HepG2 (cell line): Measurements from ENCODE around the gene RELB. TPM values are rescaled to one million over a fixed set of nuclear protein-coding genes. Genes with fewer than 3 reads are reported as not detected.

Experiments
- ARNT ChIP-seq: fragments of 450-650 bp; IDR thresholded peaks from 2 replicates; pipeline ENCODE4 v1.6.1; 2017
- ASH2L ChIP-seq: fragments of 300-600, 200-600 bp; sonication (generic); IDR thresholded peaks from 2 replicates; pipeline ENCODE4 v1.7.0; 2017; ENCODE audit warnings: low read depth, mild to moderate bottlenecking, moderate library complexity, mixed read lengths, low read length; ENCODE audit not compliant: insufficient read length
- EP300 ChIP-seq, 3 experiments: sonication (generic) in 1 of 3; formaldehyde crosslinking in 1 of 3; IDR thresholded peaks; 2 replicates each; pipeline versions ENCODE4 v1.5.1 to v1.6.1; 2011 to 2020; ENCODE audit warnings: low read depth in 2 of 3, low read length in 2 of 3, borderline replicate concordance in 1 of 3, improper control_type of control experiment in 1 of 3, mild to moderate bottlenecking in 1 of 3, missing genetic modification reagents in 1 of 3, moderate library complexity in 1 of 3
- GTF3A ChIP-seq: sonication (generic); formaldehyde crosslinking; conservative IDR thresholded peaks from 2 replicates; pipeline ENCODE4 v1.4.0; 2020; ENCODE audit warnings: mild to moderate bottlenecking, missing genetic modification reagents
- MAFG ChIP-seq: sonication (generic); formaldehyde crosslinking; IDR thresholded peaks from 2 replicates; pipeline ENCODE4 v1.5.1; 2020; ENCODE audit warnings: mild to moderate bottlenecking, missing genetic modification reagents
- MED8 ChIP-seq: sonication (generic); formaldehyde crosslinking; IDR thresholded peaks from 2 replicates; pipeline ENCODE4 v1.8.1; 2023; ENCODE audit warnings: mild to moderate bottlenecking, missing genetic modification reagents; ENCODE audit not compliant: insufficient replicate concordance
- NBN ChIP-seq: fragments of 450-650 bp; conservative IDR thresholded peaks from 2 replicates; pipeline ENCODE4 v1.6.1; 2017
- NFE2L1 ChIP-seq: sonication (generic); formaldehyde crosslinking; IDR thresholded peaks from 2 replicates; pipeline ENCODE4 v1.4.0; 2020; ENCODE audit warnings: missing genetic modification reagents, mild to moderate bottlenecking, borderline replicate concordance
- PLRG1 ChIP-seq: fragments of 450-650 bp; conservative IDR thresholded peaks from 2 replicates; pipeline ENCODE4 v1.6.1; 2016
- POGZ ChIP-seq: sonication (generic); formaldehyde crosslinking; IDR thresholded peaks from 2 replicates; pipeline ENCODE4 v1.4.0; 2020; ENCODE audit warnings: mild to moderate bottlenecking, missing genetic modification reagents
- RFX3 ChIP-seq: IDR thresholded peaks from 2 replicates; pipeline ENCODE4 v1.6.1; 2016; ENCODE audit warnings: missing biosample characterization, missing genetic modification reagents
- SATB2 ChIP-seq: sonication (generic); formaldehyde crosslinking; IDR thresholded peaks from 2 replicates; pipeline ENCODE4 v1.5.0; 2020; ENCODE audit warnings: missing genetic modification reagents
- SNAPC5 ChIP-seq: sonication (generic); formaldehyde crosslinking; IDR thresholded peaks from 2 replicates; pipeline ENCODE4 v1.8.1; 2023; ENCODE audit warnings: mild to moderate bottlenecking, missing genetic modification reagents, borderline replicate concordance
- YEATS2 ChIP-seq: sonication (generic); formaldehyde crosslinking; IDR thresholded peaks from 2 replicates; pipeline ENCODE4 v1.4.0; 2020; ENCODE audit warnings: missing genetic modification reagents, borderline replicate concordance
- ZBTB46 ChIP-seq: sonication (generic); formaldehyde crosslinking; IDR thresholded peaks from 2 replicates; pipeline ENCODE4 v1.4.0; 2020; ENCODE audit warnings: mild to moderate bottlenecking, missing genetic modification reagents, borderline replicate concordance
- ZGPAT ChIP-seq: IDR thresholded peaks from 2 replicates; pipeline ENCODE4 v1.6.1; 2016; ENCODE audit warnings: mild to moderate bottlenecking
- ZNF274 ChIP-seq: sonication (generic); formaldehyde crosslinking; IDR thresholded peaks from 2 replicates; pipeline ENCODE4 v1.5.1; 2020; ENCODE audit warnings: mild to moderate bottlenecking, missing genetic modification reagents
- ZNF598 ChIP-seq: sonication (generic); formaldehyde crosslinking; IDR thresholded peaks from 2 replicates; pipeline ENCODE4 v1.5.1; 2020; ENCODE audit warnings: mild to moderate bottlenecking, missing genetic modification reagents, borderline replicate concordance
- ZNF761 ChIP-seq: sonication (generic); formaldehyde crosslinking; conservative IDR thresholded peaks from 2 replicates; pipeline ENCODE4 v1.4.0; 2020; ENCODE audit warnings: mild to moderate bottlenecking, missing genetic modification reagents
- ZNF781 ChIP-seq: sonication (generic); formaldehyde crosslinking; IDR thresholded peaks from 2 replicates; pipeline ENCODE4 v1.5.1; 2020; ENCODE audit warnings: borderline replicate concordance, mild to moderate bottlenecking, missing genetic modification reagents; ENCODE audit errors: not compliant biosample characterization
- polyA plus RNA-seq, 8 experiments: library from polyadenylated mRNA; depleted of rRNA in 3 of 8; stranded (reverse) in 7 of 8; unstranded in 1 of 8; fragments of >200 nt; fragmentation: Illumina TruSeq in 4 of 8; extraction: Trizol in 4 of 8; gene quantifications; 2 replicates each; pipeline versions ENCODE4 v1.2.1 to v1.2.3, GENCODE V29; 2011 to 2016; ENCODE audit warnings: low read depth in 4 of 8, missing spikeins in 1 of 8, mixed read lengths in 1 of 8; ENCODE audit not compliant: insufficient read depth in 1 of 8
- total RNA-seq, 5 experiments: library from RNA; depleted of rRNA; stranded (reverse); fragments of >200 nt; fragmentation: Illumina TruSeq; extraction: Trizol; gene quantifications; 2 replicates each; pipeline ENCODE4 v1.2.3, GENCODE V29; 2016; ENCODE audit warnings: low read depth in 1 of 5
- TF ChIP-seq, protein P1 (sequence below): fragments of 450-650 bp; IDR thresholded peaks from 2 replicates; pipeline ENCODE4 v1.6.1; 2017
- TF ChIP-seq, protein P2 (sequence below): sonication (generic); formaldehyde crosslinking; IDR thresholded peaks from 2 replicates; pipeline ENCODE4 v1.8.0; 2022; ENCODE audit warnings: missing genetic modification reagents, mild to moderate bottlenecking, moderate library complexity, borderline replicate concordance

RELB gene
- total and polyA plus RNA-seq, 2 of the 13 experiments (the other 11 are each of a cell fraction or from before 2014, with no cell fraction given): 1.9 to 3.5 TPM

DNA sequence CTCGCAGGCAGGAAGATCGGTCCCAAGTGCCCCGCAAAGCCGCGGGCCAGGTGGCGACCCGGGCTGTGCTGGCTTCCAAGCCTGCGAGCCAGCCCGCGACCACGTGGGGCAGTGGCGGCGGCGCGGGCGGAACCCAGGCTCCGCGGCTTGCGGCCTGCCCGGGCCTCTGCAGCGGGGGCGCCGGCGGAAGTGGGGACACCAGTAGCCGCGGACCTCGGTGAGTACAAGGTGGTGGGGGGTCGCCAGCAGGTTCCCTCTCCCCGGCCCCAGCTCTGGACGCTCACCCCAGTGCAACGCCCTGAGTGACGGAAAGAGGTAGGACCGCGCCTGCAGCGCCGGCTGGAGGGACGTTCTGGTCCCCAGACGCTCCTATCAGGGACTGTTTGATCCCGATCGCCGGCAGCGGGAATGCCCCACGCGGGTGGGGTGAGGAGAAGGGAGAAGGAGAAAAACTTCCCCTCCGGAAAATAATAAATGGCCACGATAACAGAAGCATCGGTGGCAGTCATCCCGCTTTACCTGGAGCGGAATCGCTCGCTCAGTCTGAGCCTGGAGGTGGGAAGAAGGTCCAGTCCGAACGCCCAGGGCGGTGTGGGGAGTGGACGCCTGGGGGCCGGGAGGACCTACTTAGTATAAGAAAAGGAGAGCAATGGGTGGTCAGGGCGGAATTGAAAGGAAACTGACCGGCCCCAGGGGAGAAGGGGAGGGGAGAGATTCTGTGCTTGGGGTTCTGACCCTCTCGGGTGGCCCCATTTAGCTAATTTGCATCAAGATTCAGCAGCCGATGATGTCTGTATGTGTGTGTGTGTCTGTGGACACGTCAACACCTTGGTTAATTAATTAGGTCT lies 78.0 kb downstream of the RELB start, which contains the start of gene GEMIN7 (continued):
- TF ChIP-seq ZBTB46 (CRISPR knock-in tag) (no peak; the same call in 1 of the 2 replicates), EP300 (IDR thresholded peaks at IDR 0.05; ENCODE audit: low read depth in 2 of 2, low read length in 2 of 2) (peak in 1 of 2 experiments; percentile 55; a peak in 1 of 4 replicates), EP300 (CRISPR knock-in tag; IDR thresholded peaks at IDR 0.05; ENCODE audit: borderline replicate concordance) (peak; percentile 40; the same call in 1 of the 2 replicates), ZNF598 (CRISPR knock-in tag) (0 out of 2 replicates have a peak, but pooled peaks have one; percentile 56), NFE2L1 (no peak), SATB2 (CRISPR knock-in tag) (peak; percentile 97; the same call in 1 of the 2 replicates), ASH2L (peak; percentile 93), ARNT (no peak), ZGPAT (CRISPR knock-in tag) (peak; percentile 89), YEATS2 (CRISPR knock-in tag) (peak; percentile 84), MED8 (CRISPR knock-in tag) (peak; percentile 97), RFX3 (no peak), MAFG (CRISPR knock-in tag) (no peak), GTF3A (CRISPR knock-in tag) (no peak), PLRG1 (no peak), ZNF781 (CRISPR knock-in tag) (no peak), ZNF274 (CRISPR knock-in tag) (peak; percentile 66; the same call in 1 of the 2 replicates), POGZ (peak; percentile 77), ZNF761 (peak; percentile 98), SNAPC5 (CRISPR knock-in tag) (no peak; the same call in 1 of the 2 replicates), NBN (no peak)
- TF ChIP-seq, protein P1, sequence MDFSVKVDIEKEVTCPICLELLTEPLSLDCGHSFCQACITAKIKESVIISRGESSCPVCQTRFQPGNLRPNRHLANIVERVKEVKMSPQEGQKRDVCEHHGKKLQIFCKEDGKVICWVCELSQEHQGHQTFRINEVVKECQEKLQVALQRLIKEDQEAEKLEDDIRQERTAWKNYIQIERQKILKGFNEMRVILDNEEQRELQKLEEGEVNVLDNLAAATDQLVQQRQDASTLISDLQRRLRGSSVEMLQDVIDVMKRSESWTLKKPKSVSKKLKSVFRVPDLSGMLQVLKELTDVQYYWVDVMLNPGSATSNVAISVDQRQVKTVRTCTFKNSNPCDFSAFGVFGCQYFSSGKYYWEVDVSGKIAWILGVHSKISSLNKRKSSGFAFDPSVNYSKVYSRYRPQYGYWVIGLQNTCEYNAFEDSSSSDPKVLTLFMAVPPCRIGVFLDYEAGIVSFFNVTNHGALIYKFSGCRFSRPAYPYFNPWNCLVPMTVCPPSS: no peak
- TF ChIP-seq, protein P2, sequence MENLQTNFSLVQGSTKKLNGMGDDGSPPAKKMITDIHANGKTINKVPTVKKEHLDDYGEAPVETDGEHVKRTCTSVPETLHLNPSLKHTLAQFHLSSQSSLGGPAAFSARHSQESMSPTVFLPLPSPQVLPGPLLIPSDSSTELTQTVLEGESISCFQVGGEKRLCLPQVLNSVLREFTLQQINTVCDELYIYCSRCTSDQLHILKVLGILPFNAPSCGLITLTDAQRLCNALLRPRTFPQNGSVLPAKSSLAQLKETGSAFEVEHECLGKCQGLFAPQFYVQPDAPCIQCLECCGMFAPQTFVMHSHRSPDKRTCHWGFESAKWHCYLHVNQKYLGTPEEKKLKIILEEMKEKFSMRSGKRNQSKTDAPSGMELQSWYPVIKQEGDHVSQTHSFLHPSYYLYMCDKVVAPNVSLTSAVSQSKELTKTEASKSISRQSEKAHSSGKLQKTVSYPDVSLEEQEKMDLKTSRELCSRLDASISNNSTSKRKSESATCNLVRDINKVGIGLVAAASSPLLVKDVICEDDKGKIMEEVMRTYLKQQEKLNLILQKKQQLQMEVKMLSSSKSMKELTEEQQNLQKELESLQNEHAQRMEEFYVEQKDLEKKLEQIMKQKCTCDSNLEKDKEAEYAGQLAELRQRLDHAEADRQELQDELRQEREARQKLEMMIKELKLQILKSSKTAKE (CRISPR knock-in tag): peak; percentile 64; the same call in 1 of the 2 replicates
